HG03097 (cell line): ENCODE measurements around the gene CAMK2G.
"Not testable (repeated sequence)": the region's sequence is repeated elsewhere in the genome, so short reads cannot be mapped to it uniquely, and the experiment has no call there.

Experiments used
- ATAC-seq: cut with Tn5 transposase; IDR thresholded peaks from one replicate; pipeline ENCODE4 v1.9.1; 2021; ENCODE audit not compliant: unreplicated experiment, low FRiP score

Gene CAMK2G

GRCh38 chr10:73842349-73842748, 32.0 kb downstream of the CAMK2G start:
- ATAC-seq: no peak

GRCh38 chr10:73841526-73842285, 32.6 kb downstream of the CAMK2G start:
- ATAC-seq: no peak

- no peak for ATAC-seq
Observed at GRCh38 chr10:73841061-73841421, 33.3 kb downstream of the CAMK2G start.

- no peak for ATAC-seq
Observed at GRCh38 chr10:73840403-73841060, 33.8 kb downstream of the CAMK2G start.

GRCh38 chr10:73840056-73840402, 34.3 kb downstream of the CAMK2G start:
- no peak for ATAC-seq

- no peak for ATAC-seq
Observed at GRCh38 chr10:73839276-73839966, 34.9 kb downstream of the CAMK2G start.

GRCh38 chr10:73838827-73839226, 35.5 kb downstream of the CAMK2G start:
- no peak for ATAC-seq

GRCh38 chr10:73838008-73838567, 36.3 kb downstream of the CAMK2G start:
- no peak for ATAC-seq

GRCh38 chr10:73837072-73837471, 37.3 kb downstream of the CAMK2G start:
- no peak for ATAC-seq

GRCh38 chr10:73836427-73836980, 37.9 kb downstream of the CAMK2G start:
- no peak for ATAC-seq

- not testable (repeated sequence) for ATAC-seq
Observed at GRCh38 chr10:73829090-73829489, 45.3 kb downstream of the CAMK2G start.

- no peak for ATAC-seq
Observed at GRCh38 chr10:73828161-73828560, 46.2 kb downstream of the CAMK2G start.

- ATAC-seq: no peak
Observed at GRCh38 chr10:73827346-73828089, 46.8 kb downstream of the CAMK2G start.

GRCh38 chr10:73824146-73824725, 50.1 kb downstream of the CAMK2G start:
- no peak for ATAC-seq

GRCh38 chr10:73823391-73823790, 51.0 kb downstream of the CAMK2G start:
- ATAC-seq: no peak

- ATAC-seq: no peak
Observed at GRCh38 chr10:73819513-73820093, 54.8 kb downstream of the CAMK2G start.

GRCh38 chr10:73819081-73819480, 55.3 kb downstream of the CAMK2G start:
- no peak for ATAC-seq

- no peak for ATAC-seq
Observed at GRCh38 chr10:73818402-73818801, 56.0 kb downstream of the CAMK2G start.

GRCh38 chr10:73817826-73818225, 56.5 kb downstream of the CAMK2G start:
- ATAC-seq: no peak
